ENCODE measurements around the gene PKP3. TPM values are rescaled to one million over a fixed set of nuclear protein-coding genes. Genes with fewer than 3 reads are reported as not detected.

Gene PKP3
- total RNA-seq, 2 experiments from 2014 or later: 0.60 TPM; not detected in 1

GRCh38 chr11:369336-370018 lies 24.5 kb upstream of the PKP3 start, which contains the start of gene B4GALNT4:
TSS of gene B4GALNT4 (plus strand) at chr11:369499. CDS start at chr11:369804, 305 bp downstream.
- Histone ChIP-seq H3K36me3 (ENCODE audit: insufficient read depth, low read length) (no peaks in the 10 kb centered on the region), H3K27me3 (ENCODE audit: control insufficient read depth in 1 of 2, insufficient read depth in 2 of 2, low read length in 2 of 2) (peaks cover 25 to 35% of the 10 kb centered on the region in 2 experiments), H3K9me3 (ENCODE audit: control insufficient read depth in 1 of 2, insufficient read depth in 1 of 2, low read length in 2 of 2) (peaks cover 0 to 5% of the 10 kb centered on the region in 2 experiments), H3K4me1 (ENCODE audit: insufficient read depth, low read length) (peaks cover 16% of the 10 kb centered on the region), H3K4me3 (ENCODE audit: low read length) (no peak within 1 kb of the TSS), H3K27ac (ENCODE audit: low read depth in 1 of 2, low read length in 2 of 2) (no peak within 1 kb of the TSS)
- no peaks in the 10 kb centered on the region for H3K36me3 Mint-ChIP-seq (ENCODE audit: low read depth)
- peaks cover 44% of the 10 kb centered on the region for H3K27me3 Mint-ChIP-seq
- TF ChIP-seq, protein P1, sequence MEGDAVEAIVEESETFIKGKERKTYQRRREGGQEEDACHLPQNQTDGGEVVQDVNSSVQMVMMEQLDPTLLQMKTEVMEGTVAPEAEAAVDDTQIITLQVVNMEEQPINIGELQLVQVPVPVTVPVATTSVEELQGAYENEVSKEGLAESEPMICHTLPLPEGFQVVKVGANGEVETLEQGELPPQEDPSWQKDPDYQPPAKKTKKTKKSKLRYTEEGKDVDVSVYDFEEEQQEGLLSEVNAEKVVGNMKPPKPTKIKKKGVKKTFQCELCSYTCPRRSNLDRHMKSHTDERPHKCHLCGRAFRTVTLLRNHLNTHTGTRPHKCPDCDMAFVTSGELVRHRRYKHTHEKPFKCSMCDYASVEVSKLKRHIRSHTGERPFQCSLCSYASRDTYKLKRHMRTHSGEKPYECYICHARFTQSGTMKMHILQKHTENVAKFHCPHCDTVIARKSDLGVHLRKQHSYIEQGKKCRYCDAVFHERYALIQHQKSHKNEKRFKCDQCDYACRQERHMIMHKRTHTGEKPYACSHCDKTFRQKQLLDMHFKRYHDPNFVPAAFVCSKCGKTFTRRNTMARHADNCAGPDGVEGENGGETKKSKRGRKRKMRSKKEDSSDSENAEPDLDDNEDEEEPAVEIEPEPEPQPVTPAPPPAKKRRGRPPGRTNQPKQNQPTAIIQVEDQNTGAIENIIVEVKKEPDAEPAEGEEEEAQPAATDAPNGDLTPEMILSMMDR (IDR thresholded peaks at IDR 0.05): no peak
- POLR2A ChIA-PET: interaction anchor here (0.6 kb wide), 1 partner anchor 37 kb away, joined by 3 read pairs; no protein-coding TSS in a partner anchor
- H3K9me3 Mint-ChIP-seq: peaks cover 2% of the 10 kb centered on the region
- intact Hi-C loops (cut with DNase I, micrococcal nuclease): loop anchor here in 1 of 2 experiments (10.0 kb wide), 1 partner anchor 45 kb away; the partner anchor contains the start of gene SIGIRR
- DNase-seq (peak in 8 of 14 experiments; percentile 10 to 70 (median 35)), ATAC-seq (ENCODE audit: poor library complexity) (peak; percentile 74)
- no peak within 1 kb of the TSS for H3K27ac Mint-ChIP-seq
- CTCF ChIA-PET: no interaction called here
- H3K4me1 Mint-ChIP-seq (ENCODE audit: low read depth): peaks cover 23% of the 10 kb centered on the region
- peak within 1 kb of the TSS; percentile 89 for H3K4me3 Mint-ChIP-seq

DNA sequence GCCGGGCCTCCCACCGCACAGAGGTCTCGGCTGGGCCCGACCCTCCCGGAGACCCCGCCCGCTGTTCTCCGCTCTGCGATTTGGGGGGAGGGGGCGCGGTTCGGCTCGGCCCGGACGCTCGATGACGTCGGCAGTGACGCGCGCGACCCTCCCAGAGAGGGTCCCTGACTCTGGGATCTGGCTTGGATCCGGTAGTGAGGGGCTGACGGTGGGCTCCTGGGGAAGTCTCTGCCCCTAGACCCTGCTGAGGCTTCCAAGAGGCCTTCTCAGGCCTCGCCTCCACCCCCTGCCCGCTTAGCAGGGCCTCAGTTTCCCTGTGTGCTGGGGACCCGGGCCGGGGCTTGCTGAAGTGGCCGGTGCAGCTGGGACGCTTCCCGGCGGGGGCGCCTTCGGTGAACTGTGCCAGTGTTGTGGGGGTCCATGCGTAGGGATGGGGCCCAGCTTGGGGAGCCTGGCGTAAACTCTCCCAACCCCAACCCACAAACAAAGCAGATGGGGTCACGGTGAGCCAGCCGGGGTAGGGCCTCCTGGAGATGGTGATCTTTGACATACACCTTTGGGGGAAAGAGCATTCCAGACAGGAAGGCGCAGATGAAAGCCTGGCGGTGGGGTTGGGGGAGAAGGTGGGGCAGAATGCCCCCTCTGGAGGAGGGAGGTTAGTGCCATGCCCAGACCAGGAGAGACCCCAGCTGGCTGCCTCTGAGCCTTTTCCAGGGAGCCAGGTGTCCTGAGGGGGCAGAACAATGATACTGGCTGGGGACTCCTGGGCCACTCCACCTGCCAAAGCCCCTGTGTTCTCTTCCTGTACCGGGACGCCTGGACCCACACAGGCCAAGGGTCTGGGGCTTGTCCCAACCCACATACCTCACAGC lies 23.7 kb upstream of the PKP3 start:
- Histone ChIP-seq H3K9me3 (ENCODE audit: control insufficient read depth in 1 of 2, insufficient read depth in 1 of 2, low read length in 2 of 2) (peaks cover 0 to 8% of the 10 kb centered on the region in 2 experiments), H3K27me3 (ENCODE audit: control insufficient read depth in 1 of 2, insufficient read depth in 2 of 2, low read length in 2 of 2) (peaks cover 25 to 35% of the 10 kb centered on the region in 2 experiments), H3K4me1 (ENCODE audit: insufficient read depth, low read length) (peaks cover 15% of the 10 kb centered on the region), H3K36me3 (ENCODE audit: insufficient read depth, low read length) (no peaks in the 10 kb centered on the region), H3K4me3 (ENCODE audit: low read length) (no peak overlapping the region), H3K27ac (ENCODE audit: low read depth in 1 of 2, low read length in 2 of 2) (no peak overlapping the region)
- peaks cover 21% of the 10 kb centered on the region for H3K4me1 Mint-ChIP-seq (ENCODE audit: low read depth)
- no peak overlapping the region for H3K27ac Mint-ChIP-seq
- no peak for ATAC-seq (ENCODE audit: poor library complexity)
- peaks cover 2% of the 10 kb centered on the region for H3K9me3 Mint-ChIP-seq
- ChIA-PET POLR2A (interaction anchor here (0.6 kb wide), 1 partner anchor 36 kb away, joined by 3 read pairs; no protein-coding TSS in a partner anchor), CTCF (no interaction called here)
- H3K27me3 Mint-ChIP-seq: peaks cover 40% of the 10 kb centered on the region
- DNase-seq: no peak
- no peaks in the 10 kb centered on the region for H3K36me3 Mint-ChIP-seq (ENCODE audit: low read depth)
- TF ChIP-seq, protein P1 (IDR thresholded peaks at IDR 0.05): no peak
- intact Hi-C loops (cut with DNase I, micrococcal nuclease): no loop called here
- H3K4me3 Mint-ChIP-seq: peak overlapping the region; percentile 77

DNA sequence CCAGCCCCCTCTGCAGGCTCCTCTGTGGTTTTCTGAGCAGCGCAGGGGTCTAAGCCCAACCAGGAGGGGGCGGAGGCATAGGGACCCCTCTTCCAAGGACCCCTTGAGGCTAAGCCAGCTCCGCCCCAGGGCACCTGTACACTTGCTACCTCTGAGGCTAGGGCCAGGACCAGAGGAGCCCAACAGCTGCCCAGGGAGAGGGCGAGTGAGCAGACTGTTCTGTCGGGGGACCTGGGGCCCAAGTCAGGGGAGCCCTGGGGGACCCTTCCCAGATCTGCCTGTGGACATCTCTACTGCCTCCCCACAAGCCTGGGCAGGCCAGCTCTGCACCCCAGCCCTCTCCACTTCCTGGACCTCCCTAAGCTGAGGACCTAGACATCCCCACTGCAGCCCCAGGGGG lies 23.0 kb upstream of the PKP3 start:
- no peak overlapping the region for H3K4me3 ChIP-seq (ENCODE audit: low read length)
- Mint-ChIP-seq H3K4me1 (ENCODE audit: low read depth) (peaks cover 21% of the 10 kb centered on the region), H3K36me3 (ENCODE audit: low read depth) (no peaks in the 10 kb centered on the region), H3K27ac (no peak overlapping the region), H3K4me3 (peak overlapping the region; percentile 77), H3K27me3 (peaks cover 37% of the 10 kb centered on the region), H3K9me3 (peaks cover 2% of the 10 kb centered on the region)
- ATAC-seq (ENCODE audit: poor library complexity): no peak
- H3K4me1 ChIP-seq (ENCODE audit: insufficient read depth, low read length): peaks cover 15% of the 10 kb centered on the region
- intact Hi-C loops (cut with DNase I, micrococcal nuclease): no loop called here
- TF ChIP-seq, protein P1 (IDR thresholded peaks at IDR 0.05): no peak
- H3K9me3 ChIP-seq (ENCODE audit: control insufficient read depth in 1 of 2, insufficient read depth in 1 of 2, low read length in 2 of 2): peaks cover 0 to 13% of the 10 kb centered on the region in 2 experiments
- no peak overlapping the region for H3K27ac ChIP-seq (ENCODE audit: low read depth in 1 of 2, low read length in 2 of 2)
- no peaks in the 10 kb centered on the region for H3K36me3 ChIP-seq (ENCODE audit: insufficient read depth, low read length)
- POLR2A ChIA-PET: no interaction called here
- CTCF ChIA-PET: no interaction called here
- no peak for DNase-seq
- H3K27me3 ChIP-seq (ENCODE audit: control insufficient read depth in 1 of 2, insufficient read depth in 2 of 2, low read length in 2 of 2): peaks cover 25 to 32% of the 10 kb centered on the region in 2 experiments

All from CD4-positive, alpha-beta T cell (primary cell).